ENCODE measurements around the gene EFHD2.

DNA sequence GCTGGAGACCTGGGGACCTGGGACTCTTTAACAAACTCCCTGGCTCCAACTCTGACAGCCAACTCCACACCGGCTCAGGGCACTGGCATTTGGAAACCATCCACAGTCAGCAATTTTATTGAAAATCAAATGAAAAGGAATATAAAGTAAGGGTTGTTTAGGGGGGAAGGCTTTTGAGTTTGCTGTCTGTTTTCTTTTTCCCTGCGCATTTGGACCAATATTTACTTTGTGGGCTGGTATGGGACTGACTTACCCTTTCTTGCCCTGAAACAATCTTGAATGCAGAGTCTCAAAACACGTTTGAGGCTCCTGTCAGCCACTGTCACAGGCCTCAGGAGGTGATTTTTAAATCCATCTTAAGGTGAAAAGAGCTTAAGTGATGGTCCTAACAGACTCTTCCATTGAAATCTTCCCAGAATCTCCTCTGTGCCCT is 15.4 kb upstream of the EFHD2 start:
- TF ChIP-seq, protein P1, sequence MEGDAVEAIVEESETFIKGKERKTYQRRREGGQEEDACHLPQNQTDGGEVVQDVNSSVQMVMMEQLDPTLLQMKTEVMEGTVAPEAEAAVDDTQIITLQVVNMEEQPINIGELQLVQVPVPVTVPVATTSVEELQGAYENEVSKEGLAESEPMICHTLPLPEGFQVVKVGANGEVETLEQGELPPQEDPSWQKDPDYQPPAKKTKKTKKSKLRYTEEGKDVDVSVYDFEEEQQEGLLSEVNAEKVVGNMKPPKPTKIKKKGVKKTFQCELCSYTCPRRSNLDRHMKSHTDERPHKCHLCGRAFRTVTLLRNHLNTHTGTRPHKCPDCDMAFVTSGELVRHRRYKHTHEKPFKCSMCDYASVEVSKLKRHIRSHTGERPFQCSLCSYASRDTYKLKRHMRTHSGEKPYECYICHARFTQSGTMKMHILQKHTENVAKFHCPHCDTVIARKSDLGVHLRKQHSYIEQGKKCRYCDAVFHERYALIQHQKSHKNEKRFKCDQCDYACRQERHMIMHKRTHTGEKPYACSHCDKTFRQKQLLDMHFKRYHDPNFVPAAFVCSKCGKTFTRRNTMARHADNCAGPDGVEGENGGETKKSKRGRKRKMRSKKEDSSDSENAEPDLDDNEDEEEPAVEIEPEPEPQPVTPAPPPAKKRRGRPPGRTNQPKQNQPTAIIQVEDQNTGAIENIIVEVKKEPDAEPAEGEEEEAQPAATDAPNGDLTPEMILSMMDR (IDR thresholded peaks at IDR 0.05) = no peak
- TF ChIP-seq POLR2A (IDR thresholded peaks at IDR 0.05) = no peak
- TF ChIP-seq POLR2AphosphoS5 (IDR thresholded peaks at IDR 0.05) = no peak

All from prostate gland (tissue), 2 donors.